ENCODE results near the gene MSANTD2. TPM values are rescaled to one million over a fixed set of nuclear protein-coding genes. Genes with fewer than 3 reads are reported as not detected.

MSANTD2 gene
- total RNA-seq, result 23.7 TPM

GRCh38 chr11:124800226-124800929 is at the start of gene MSANTD2:
MSANTD2 (minus strand) TSS chr11:124800406; CDS start chr11:124800380, 26 bp downstream.

GRCh38 chr11:124762105-124762623 is 38.0 kb downstream of the MSANTD2 start, which contains the start of gene ESAM:
ESAM (minus strand) TSS chr11:124762290; CDS start chr11:124762154, 136 bp downstream.

GRCh38 chr11:124751741-124752470 is 48.3 kb downstream of the MSANTD2 start, which contains the start of gene VSIG2:
VSIG2 (minus strand) TSS chr11:124752255; CDS start chr11:124752137, 118 bp downstream.

GRCh38 chr11:124739479-124740276 is 60.5 kb downstream of the MSANTD2 start, which contains the start of gene NRGN:
NRGN (plus strand) TSS chr11:124739942; CDS start chr11:124740085, 143 bp downstream.

Other genes starting within 250 kb of the MSANTD2 start
- not detected for gene OR8A1, start 230.4 kb downstream of the MSANTD2 start, total RNA-seq
- not detected for gene PANX3, start 189.0 kb downstream of the MSANTD2 start, total RNA-seq
- gene TBRG1, start 177.5 kb downstream of the MSANTD2 start, total RNA-seq, result 34.8 TPM
- 12.0 TPM for gene SIAE, start 126.7 kb downstream of the MSANTD2 start, total RNA-seq
- 5.5 TPM for gene SPA17, start 126.5 kb downstream of the MSANTD2 start, total RNA-seq
- 4.1 TPM for gene NRGN, start 60.5 kb downstream of the MSANTD2 start, total RNA-seq
- 4.1 TPM for gene VSIG2, start 48.2 kb downstream of the MSANTD2 start, total RNA-seq
- 50.8 TPM for gene ESAM, start 38.1 kb downstream of the MSANTD2 start, total RNA-seq
- 21.5 TPM for gene ROBO3, start 65.0 kb upstream of the MSANTD2 start, total RNA-seq
- 25.2 TPM for gene ROBO4, start 97.5 kb upstream of the MSANTD2 start, total RNA-seq
- not detected for gene HEPN1, start 118.8 kb upstream of the MSANTD2 start, total RNA-seq
- 0.70 TPM for gene HEPACAM, start 135.6 kb upstream of the MSANTD2 start, total RNA-seq
- 3.5 TPM for gene CCDC15, start 153.8 kb upstream of the MSANTD2 start, total RNA-seq

Measured in metanephros (tissue), 1 donor.